Measurements from ENCODE around the gene EEF1AKMT4. TPM values are rescaled to one million over a fixed set of nuclear protein-coding genes. Genes with fewer than 3 reads are reported as not detected.

The EEF1AKMT4 gene
- total RNA-seq, 2 experiments from 2014 or later: 18.8 TPM

- Histone ChIP-seq H3K9me2 (ENCODE audit: insufficient read depth, low read length) (no peaks in the 10 kb centered on the region), H4K20me1 (ENCODE audit: insufficient read depth, low read length) (no peaks in the 10 kb centered on the region; the same call in 1 of the 2 replicates)
- intact Hi-C loops (cut with micrococcal nuclease; ENCODE audit: unreplicated experiment): no loop called here
These were observed 12.3 kb upstream of the EEF1AKMT4 start for GRCh38 chr3:184237211-184237610.

GRCh38 chr3:184237807-184238206 is 11.7 kb upstream of the EEF1AKMT4 start:
- H3K9me3 ChIP-seq (ENCODE audit: low read length): no peaks in the 10 kb centered on the region
- ChIA-PET POLR2A (no interaction called here), CTCF (ENCODE audit: unreplicated experiment) (interaction anchor here (0.9 kb wide), 1 partner anchor 92 kb away, joined by 3 read pairs; no protein-coding TSS in a partner anchor)
- no peak overlapping the region for H2AFZ ChIP-seq (ENCODE audit: low read length)
- TF ChIP-seq CTCF (conservative IDR thresholded peaks at IDR 0.05; ENCODE audit: low read length) (no peak), EZH2phosphoT487 (IDR thresholded peaks at IDR 0.05; ENCODE audit: borderline replicate concordance, low read depth, low read length) (no peak)
- peaks cover 13% of the 10 kb centered on the region; the same call in 1 of the 2 replicates for H3K36me3 ChIP-seq (ENCODE audit: insufficient read depth, low read length)
- BruUV-seq (replicated peaks): no TSS peak
- H3K4me3 ChIP-seq (ENCODE audit: low read depth, low read length, poor library complexity, severe bottlenecking): no peak overlapping the region
- peaks cover 7% of the 10 kb centered on the region for H3K4me1 ChIP-seq (ENCODE audit: insufficient read depth, low read length, poor library complexity, severe bottlenecking)
- H3K27ac ChIP-seq (ENCODE audit: low read depth, low read length, poor library complexity, severe bottlenecking): no peak overlapping the region
- H3K79me2 ChIP-seq (ENCODE audit: insufficient read depth, low read depth, low read length): no peaks in the 10 kb centered on the region
- H3K4me2 ChIP-seq (ENCODE audit: low read length): no peak overlapping the region
- intact Hi-C loops (cut with micrococcal nuclease; ENCODE audit: unreplicated experiment): no loop called here
- H3K9me2 ChIP-seq (ENCODE audit: insufficient read depth, low read length): no peaks in the 10 kb centered on the region
- peak; percentile 20 for DNase-seq (ENCODE audit: low spot score)
- no peaks in the 10 kb centered on the region; the same call in 1 of the 2 replicates for H4K20me1 ChIP-seq (ENCODE audit: insufficient read depth, low read length)

More at GRCh38 chr3:184237211-184237610, 12.3 kb upstream of the EEF1AKMT4 start:
- ChIA-PET POLR2A (interaction anchor here (1.0 kb wide), 1 partner anchor 66 kb away, joined by 3 read pairs; no protein-coding TSS in a partner anchor), CTCF (ENCODE audit: unreplicated experiment) (interaction anchor here (0.6 kb wide), 1 partner anchor 29 kb away, joined by 3 read pairs; no protein-coding TSS in a partner anchor)
- DNase-seq (ENCODE audit: low spot score): no peak
- Histone ChIP-seq H3K4me1 (ENCODE audit: insufficient read depth, low read length, poor library complexity, severe bottlenecking) (peaks cover 7% of the 10 kb centered on the region), H3K79me2 (ENCODE audit: insufficient read depth, low read depth, low read length) (no peaks in the 10 kb centered on the region), H3K27ac (ENCODE audit: low read depth, low read length, poor library complexity, severe bottlenecking) (no peak overlapping the region), H3K36me3 (ENCODE audit: insufficient read depth, low read length) (peaks cover 7% of the 10 kb centered on the region; the same call in 1 of the 2 replicates), H3K4me2 (ENCODE audit: low read length) (no peak overlapping the region), H2AFZ (ENCODE audit: low read length) (no peak overlapping the region), H3K4me3 (ENCODE audit: low read depth, low read length, poor library complexity, severe bottlenecking) (no peak overlapping the region), H3K9me3 (ENCODE audit: low read length) (no peaks in the 10 kb centered on the region)
- TF ChIP-seq CTCF (conservative IDR thresholded peaks at IDR 0.05; ENCODE audit: low read length): no peak
- TF ChIP-seq EZH2phosphoT487 (IDR thresholded peaks at IDR 0.05; ENCODE audit: borderline replicate concordance, low read depth, low read length): no peak
- no TSS peak for BruUV-seq (replicated peaks)

- Histone ChIP-seq H3K4me3 (ENCODE audit: low read depth, low read length, poor library complexity, severe bottlenecking) (no peak overlapping the region), H3K79me2 (ENCODE audit: insufficient read depth, low read depth, low read length) (no peaks in the 10 kb centered on the region), H3K4me2 (ENCODE audit: low read length) (no peak overlapping the region), H3K36me3 (ENCODE audit: insufficient read depth, low read length) (peaks cover 18% of the 10 kb centered on the region), H4K20me1 (ENCODE audit: insufficient read depth, low read length) (no peaks in the 10 kb centered on the region; the same call in 1 of the 2 replicates), H3K9me2 (ENCODE audit: insufficient read depth, low read length) (no peaks in the 10 kb centered on the region), H3K27ac (ENCODE audit: low read depth, low read length, poor library complexity, severe bottlenecking) (no peak overlapping the region), H2AFZ (ENCODE audit: low read length) (no peak overlapping the region), H3K4me1 (ENCODE audit: insufficient read depth, low read length, poor library complexity, severe bottlenecking) (peaks cover 7% of the 10 kb centered on the region), H3K9me3 (ENCODE audit: low read length) (no peaks in the 10 kb centered on the region)
- intact Hi-C loops (cut with micrococcal nuclease; ENCODE audit: unreplicated experiment): no loop called here
- TF ChIP-seq CTCF (conservative IDR thresholded peaks at IDR 0.05; ENCODE audit: low read length) (no peak), EZH2phosphoT487 (IDR thresholded peaks at IDR 0.05; ENCODE audit: borderline replicate concordance, low read depth, low read length) (no peak)
- POLR2A ChIA-PET: no interaction called here
- DNase-seq (ENCODE audit: low spot score): no peak
- no TSS peak for BruUV-seq (replicated peaks)
- CTCF ChIA-PET (ENCODE audit: unreplicated experiment): interaction anchor here (0.9 kb wide), 1 partner anchor 93 kb away, joined by 3 read pairs; no protein-coding TSS in a partner anchor
These were observed 11.1 kb upstream of the EEF1AKMT4 start for GRCh38 chr3:184238246-184238818.
